ENCODE data around the gene RABGAP1L. TPM values are rescaled to one million over a fixed set of nuclear protein-coding genes. Genes with fewer than 3 reads are reported as not detected.
"Not testable (repeated sequence)": the region's sequence is repeated elsewhere in the genome, so short reads cannot be mapped to it uniquely, and the experiment has no call there.

Gene RABGAP1L
- total RNA-seq, 4 donors from 2014 or later, result 42.4 to 74.5 (median 49.1) TPM

GRCh38 chr1:174244017-174244416 is 84.7 kb downstream of the RABGAP1L start:
- TF ChIP-seq POLR2A (IDR thresholded peaks at IDR 0.05), result no peak
- no peak for TF ChIP-seq EP300 (IDR thresholded peaks at IDR 0.05)
- TF ChIP-seq CTCF (IDR thresholded peaks at IDR 0.05), result no peak
- no peaks in the 10 kb centered on the region for H3K4me1 ChIP-seq
- 85 to 87% methylated on average over 5 of the region's 5 CpGs for WGBS, 2 donors

GRCh38 chr1:174247472-174247871 is 88.2 kb downstream of the RABGAP1L start:
- no peak overlapping the region for H3K4me3 ChIP-seq
- TF ChIP-seq CTCF (IDR thresholded peaks at IDR 0.05) (no peak), EP300 (IDR thresholded peaks at IDR 0.05) (no peak), POLR2A (IDR thresholded peaks at IDR 0.05) (no peak)
- 93% methylated on average over 4 of the region's 4 CpGs for WGBS, 2 donors
- H3K36me3 ChIP-seq, result peaks cover 0 to 41% (median 0%) of the 10 kb centered on the region in 3 donors
- no peak overlapping the region for H3K27ac ChIP-seq
- H3K4me1 ChIP-seq, result no peaks in the 10 kb centered on the region
- DNase-seq (ENCODE audit: low spot score in 2 of 2), result no peak
- no peaks in the 10 kb centered on the region for H3K9me3 ChIP-seq
- H3K27me3 ChIP-seq, result no peaks in the 10 kb centered on the region

More at GRCh38 chr1:174244017-174244416, 84.7 kb downstream of the RABGAP1L start:
- H3K27ac ChIP-seq, result no peak overlapping the region
- no peaks in the 10 kb centered on the region for H3K27me3 ChIP-seq
- no peak overlapping the region for H3K4me3 ChIP-seq
- DNase-seq (ENCODE audit: low spot score in 2 of 2), result no peak
- no peaks in the 10 kb centered on the region for H3K9me3 ChIP-seq
- H3K36me3 ChIP-seq, result peaks cover 0 to 26% (median 0%) of the 10 kb centered on the region in 3 donors

GRCh38 chr1:174248041-174248440 is 88.7 kb downstream of the RABGAP1L start:
- no peak overlapping the region for H3K27ac ChIP-seq
- no peak overlapping the region for H3K4me3 ChIP-seq
- no peaks in the 10 kb centered on the region for H3K9me3 ChIP-seq
- peaks cover 0 to 37% (median 0%) of the 10 kb centered on the region in 3 donors for H3K36me3 ChIP-seq
- no peaks in the 10 kb centered on the region for H3K4me1 ChIP-seq
- H3K27me3 ChIP-seq, result no peaks in the 10 kb centered on the region
- no peak for DNase-seq (ENCODE audit: low spot score in 2 of 2)
- TF ChIP-seq POLR2A (IDR thresholded peaks at IDR 0.05) (no peak), EP300 (IDR thresholded peaks at IDR 0.05) (no peak), CTCF (IDR thresholded peaks at IDR 0.05) (no peak)

- H3K9me3 ChIP-seq; H3K27ac ChIP-seq; H3K27me3 ChIP-seq; H3K4me3 ChIP-seq; H3K4me1 ChIP-seq; DNase-seq (ENCODE audit: low spot score in 2 of 2): not testable (repeated sequence)
- WGBS, 2 donors, result 95 to 96% methylated on average over 14 of the region's 14 CpGs
- H3K36me3 ChIP-seq, result peaks cover 0 to 22% (median 0%) of the 10 kb centered on the region in 3 donors
Observed at GRCh38 chr1:174256386-174256785, 97.1 kb downstream of the RABGAP1L start.

GRCh38 chr1:174258148-174258550 is 98.8 kb downstream of the RABGAP1L start:
- Histone ChIP-seq H3K4me3 (no peak overlapping the region), H3K36me3 (peaks cover 0 to 14% (median 0%) of the 10 kb centered on the region in 3 donors), H3K27me3 (no peaks in the 10 kb centered on the region), H3K4me1 (peaks cover 0 to 6% (median 0%) of the 10 kb centered on the region in 4 donors), H3K27ac (no peak overlapping the region), H3K9me3 (no peaks in the 10 kb centered on the region)
- WGBS, 2 donors, result 57 to 75% methylated on average over 1 of the region's 1 CpG
- TF ChIP-seq CTCF (IDR thresholded peaks at IDR 0.05), result peak in 4 of 5 experiments; percentile 18 to 55 (median 46)
- no peak for TF ChIP-seq POLR2A (IDR thresholded peaks at IDR 0.05)
- no peak for DNase-seq (ENCODE audit: low spot score in 2 of 2)
